Measurements from ENCODE around the gene SNX9.

- TF ChIP-seq POLR2A (IDR thresholded peaks at IDR 0.05; ENCODE audit: low read depth, low read length) = no peak
- no peak for TF ChIP-seq CTCF (conservative IDR thresholded peaks at IDR 0.05; ENCODE audit: low read depth, low read length)
- no peak for TF ChIP-seq USF2 (IDR thresholded peaks at IDR 0.05; ENCODE audit: low read depth, low read length)
- TF ChIP-seq MXI1 (IDR thresholded peaks at IDR 0.05; ENCODE audit: borderline replicate concordance, low read depth, low read length) = no peak
- TF ChIP-seq CHD1 (IDR thresholded peaks at IDR 0.05; ENCODE audit: low read depth, low read length) = no peak
- TF ChIP-seq ELK1 (IDR thresholded peaks at IDR 0.05; ENCODE audit: borderline replicate concordance, low read depth, low read length) = no peak
- TF ChIP-seq RFX5 (IDR thresholded peaks at IDR 0.05; ENCODE audit: low read depth, low read length) = no peak
- TF ChIP-seq MAZ (IDR thresholded peaks at IDR 0.05; ENCODE audit: borderline replicate concordance, low read depth, low read length) = no peak
- TF ChIP-seq FOS (IDR thresholded peaks at IDR 0.05; ENCODE audit: low read depth, low read length) = no peak
- no peak for TF ChIP-seq RAD21 (IDR thresholded peaks at IDR 0.05; ENCODE audit: low read length)
- no peak for TF ChIP-seq NFE2L2 (IDR thresholded peaks at IDR 0.05; ENCODE audit: low read depth, low read length)
- no peak for TF ChIP-seq RCOR1 (IDR thresholded peaks at IDR 0.05; ENCODE audit: insufficient replicate concordance, low read length)
Measured at GRCh38 chr6:157806856-157807215, 16.2 kb upstream of the SNX9 start.

Measured in IMR-90 (cell line).